Thyroid gland (tissue), 4 donors: Measurements from ENCODE around the gene KLK3. TPM values are rescaled to one million over a fixed set of nuclear protein-coding genes. Genes with fewer than 3 reads are reported as not detected.

Experiments used
- DNase-seq, 2 donors: peaks; one replicate each; pipeline ENCODE4 v3.0.0-alpha.2; 2019
- H3K27ac ChIP-seq, 3 donors: fragments of 200-600 bp; sonication (generic); 1 replicate in 2 of 3; 2 replicates in 1 of 3; pipeline ENCODE4 v1.5.1; 2016 to 2019; ENCODE audit warnings: mild to moderate bottlenecking in 1 of 3, moderate library complexity in 1 of 3
- H3K27me3 ChIP-seq: fragments of 200-600 bp; sonication (generic); one replicate; pipeline ENCODE4 v1.5.1; 2019
- H3K36me3 ChIP-seq, 2 donors: fragments of 200-600 bp; sonication (generic); one replicate each; pipeline ENCODE4 v1.5.1; 2016 to 2019
- H3K4me1 ChIP-seq, 2 donors: fragments of 200-600 bp; sonication (generic); one replicate each; pipeline ENCODE4 v1.5.1; 2017 to 2019
- H3K4me3 ChIP-seq, 3 donors: fragments of 200-600 bp; sonication (generic); replicated peaks in 1 of 3; 1 replicate in 2 of 3; 2 replicates in 1 of 3; pipeline ENCODE4 v1.5.1; 2016; ENCODE audit warnings: mild to moderate bottlenecking in 1 of 3
- H3K9me3 ChIP-seq: fragments of 200-600 bp; sonication (generic); one replicate; pipeline ENCODE4 v1.5.1; 2017
- POLR2A ChIP-seq, 2 donors: fragments of 450-650 bp; IDR thresholded peaks; one replicate each; pipeline ENCODE4 v1.6.1; 2017; ENCODE audit warnings: antibody characterized with exemption in 2 of 2, mild to moderate bottlenecking in 2 of 2, moderate library complexity in 1 of 2
- WGBS, 2 donors: methylation state at CpG; one replicate each; pipeline ENCODE4 v1.1.5; 2017; 5-methylcytosine and 5-hydroxymethylcytosine counted together
- intact Hi-C: fragments of 100-400 bp; cut with DNase I; formaldehyde crosslinking; loops from one replicate; pipeline ENCODE4 v1.15.1; 2023
- total RNA-seq, 4 donors: library from RNA; depleted of rRNA; stranded (reverse); fragments of >200 nt; gene quantifications; one replicate each; pipeline ENCODE4 v1.2.3, GENCODE V29; 2016
- TF ChIP-seq, protein P1 (sequence below), 6 experiments: fragments of 200-600 bp in 3 of 6; fragments of 450-650 bp in 3 of 6; sonication (generic) in 3 of 6; IDR thresholded peaks; one replicate each; pipeline ENCODE4 v1.5.1; 2016 to 2019; ENCODE audit warnings: antibody characterized with exemption in 6 of 6, mild to moderate bottlenecking in 2 of 6, inconsistent platforms in 1 of 6, moderate library complexity in 1 of 6

KLK3 gene
- total RNA-seq, 4 donors from 2014 or later, result 0.54 to 1.3 TPM; not detected in 2

GRCh38 chr19:50823389-50824042, 31.2 kb upstream of the KLK3 start, which contains the start of gene KLK1:
KLK1 (minus strand) TSS chr19:50823787; CDS start chr19:50823748, 39 bp downstream.
- Histone ChIP-seq H3K4me1 (peaks cover 0 to 7% of the 10 kb centered on the region in 2 donors), H3K9me3 (no peaks in the 10 kb centered on the region), H3K27ac (no peak within 1 kb of the TSS), H3K4me3 (no peak within 1 kb of the TSS), H3K27me3 (peaks cover under 1% of the 10 kb centered on the region), H3K36me3 (no peaks in the 10 kb centered on the region)
- DNase-seq, result peak; percentile 38 to 69
- intact Hi-C loops, result no loop called here
- TF ChIP-seq POLR2A (IDR thresholded peaks at IDR 0.05), result no peak
- 67 to 78% methylated on average over 9 to 13 of the region's 14 CpGs for WGBS, 2 donors

DNA sequence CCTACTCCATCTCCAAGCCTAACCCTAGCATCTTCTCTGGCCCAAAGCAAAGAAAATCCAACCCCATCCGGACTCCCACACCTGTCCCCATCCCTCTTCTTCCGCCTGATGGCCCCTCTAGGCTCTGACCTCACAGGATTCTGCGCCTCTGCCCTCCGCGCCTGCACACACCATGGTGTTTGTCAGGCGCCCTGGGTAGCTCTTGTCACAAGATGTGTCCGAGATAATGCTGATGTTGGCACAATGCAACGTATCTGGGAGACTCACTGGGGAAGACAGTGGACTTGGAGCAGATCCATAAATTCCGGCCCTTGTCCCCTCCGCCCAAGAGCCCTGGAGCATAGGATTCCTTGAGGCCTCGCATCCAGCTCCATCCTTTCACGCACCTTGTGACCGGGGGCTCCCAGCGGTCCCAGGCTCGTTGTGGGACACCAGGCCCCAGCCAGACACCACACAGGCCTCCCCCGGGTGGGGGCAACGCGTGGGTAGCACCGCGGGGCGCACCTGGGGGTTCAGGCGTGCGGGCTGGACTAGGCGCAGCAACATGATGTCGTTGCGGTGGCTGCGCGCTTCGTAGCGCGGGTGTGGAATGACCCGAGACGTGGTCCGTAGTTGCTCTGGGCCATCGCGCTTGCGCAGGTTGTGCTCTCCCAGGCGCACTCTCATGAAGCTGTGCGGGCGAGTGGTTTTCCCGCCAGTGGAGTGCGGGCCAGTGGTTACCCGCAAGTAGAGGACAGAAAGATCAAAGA, 28.0 kb upstream of the KLK3 start:
- no peaks in the 10 kb centered on the region for H3K36me3 ChIP-seq
- WGBS, 2 donors, result 79 to 86% methylated on average over 17 to 43 of the region's 43 CpGs
- no peak for DNase-seq

DNA sequence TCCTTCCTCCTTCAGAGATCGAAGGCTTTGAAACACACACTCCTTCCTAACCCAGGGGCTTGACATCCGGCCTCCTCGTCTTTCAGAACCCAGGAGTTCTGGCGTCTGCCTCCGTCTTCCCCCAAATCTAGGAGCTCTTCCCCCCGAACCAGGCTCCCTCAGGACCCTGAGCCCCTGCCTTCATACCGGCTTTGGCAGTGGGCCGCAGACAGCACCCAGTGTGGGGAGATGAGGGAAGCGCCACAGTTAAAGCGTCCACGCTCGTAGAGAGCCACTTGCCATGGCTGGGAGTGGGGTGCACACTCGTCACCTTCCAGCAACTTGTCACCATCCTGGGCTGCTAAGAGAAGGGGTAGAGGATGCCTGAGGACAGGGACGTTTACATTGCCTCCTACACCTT, 27.2 kb upstream of the KLK3 start:
- H3K27ac ChIP-seq, result no peak overlapping the region
- no peaks in the 10 kb centered on the region for H3K27me3 ChIP-seq
- no peak overlapping the region for H3K4me3 ChIP-seq
- H3K4me1 ChIP-seq, result no peaks in the 10 kb centered on the region
- WGBS, 2 donors, result 79 to 83% methylated on average over 14 of the region's 14 CpGs
- intact Hi-C loops, result no loop called here
- H3K36me3 ChIP-seq, result no peaks in the 10 kb centered on the region
- TF ChIP-seq, protein P1, sequence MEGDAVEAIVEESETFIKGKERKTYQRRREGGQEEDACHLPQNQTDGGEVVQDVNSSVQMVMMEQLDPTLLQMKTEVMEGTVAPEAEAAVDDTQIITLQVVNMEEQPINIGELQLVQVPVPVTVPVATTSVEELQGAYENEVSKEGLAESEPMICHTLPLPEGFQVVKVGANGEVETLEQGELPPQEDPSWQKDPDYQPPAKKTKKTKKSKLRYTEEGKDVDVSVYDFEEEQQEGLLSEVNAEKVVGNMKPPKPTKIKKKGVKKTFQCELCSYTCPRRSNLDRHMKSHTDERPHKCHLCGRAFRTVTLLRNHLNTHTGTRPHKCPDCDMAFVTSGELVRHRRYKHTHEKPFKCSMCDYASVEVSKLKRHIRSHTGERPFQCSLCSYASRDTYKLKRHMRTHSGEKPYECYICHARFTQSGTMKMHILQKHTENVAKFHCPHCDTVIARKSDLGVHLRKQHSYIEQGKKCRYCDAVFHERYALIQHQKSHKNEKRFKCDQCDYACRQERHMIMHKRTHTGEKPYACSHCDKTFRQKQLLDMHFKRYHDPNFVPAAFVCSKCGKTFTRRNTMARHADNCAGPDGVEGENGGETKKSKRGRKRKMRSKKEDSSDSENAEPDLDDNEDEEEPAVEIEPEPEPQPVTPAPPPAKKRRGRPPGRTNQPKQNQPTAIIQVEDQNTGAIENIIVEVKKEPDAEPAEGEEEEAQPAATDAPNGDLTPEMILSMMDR (IDR thresholded peaks at IDR 0.05), result no peak
- no peak for TF ChIP-seq POLR2A (IDR thresholded peaks at IDR 0.05)
- no peaks in the 10 kb centered on the region for H3K9me3 ChIP-seq
- no peak for DNase-seq

More for the DNA sequence above, 28.0 kb upstream of the KLK3 start:
- Histone ChIP-seq H3K27me3 (no peaks in the 10 kb centered on the region), H3K4me1 (no peaks in the 10 kb centered on the region), H3K9me3 (no peaks in the 10 kb centered on the region), H3K27ac (no peak overlapping the region), H3K4me3 (no peak overlapping the region)
- intact Hi-C loops, result no loop called here
- TF ChIP-seq, protein P1 (IDR thresholded peaks at IDR 0.05), result no peak
- no peak for TF ChIP-seq POLR2A (IDR thresholded peaks at IDR 0.05)

- TF ChIP-seq, protein P1 (IDR thresholded peaks at IDR 0.05), result no peak
- TF ChIP-seq POLR2A (IDR thresholded peaks at IDR 0.05), result no peak
- DNase-seq, result no peak
- H3K36me3 ChIP-seq, result no peaks in the 10 kb centered on the region
- no peak overlapping the region for H3K4me3 ChIP-seq
- H3K9me3 ChIP-seq, result no peaks in the 10 kb centered on the region
- intact Hi-C loops, result no loop called here
- H3K27ac ChIP-seq, result no peak overlapping the region
- 75 to 77% methylated on average over 5 of the region's 5 CpGs for WGBS, 2 donors
- H3K4me1 ChIP-seq, result peaks cover 1 to 8% of the 10 kb centered on the region in 2 donors
- no peaks in the 10 kb centered on the region for H3K27me3 ChIP-seq
Measured at GRCh38 chr19:50829801-50830200, 24.9 kb upstream of the KLK3 start.

DNA sequence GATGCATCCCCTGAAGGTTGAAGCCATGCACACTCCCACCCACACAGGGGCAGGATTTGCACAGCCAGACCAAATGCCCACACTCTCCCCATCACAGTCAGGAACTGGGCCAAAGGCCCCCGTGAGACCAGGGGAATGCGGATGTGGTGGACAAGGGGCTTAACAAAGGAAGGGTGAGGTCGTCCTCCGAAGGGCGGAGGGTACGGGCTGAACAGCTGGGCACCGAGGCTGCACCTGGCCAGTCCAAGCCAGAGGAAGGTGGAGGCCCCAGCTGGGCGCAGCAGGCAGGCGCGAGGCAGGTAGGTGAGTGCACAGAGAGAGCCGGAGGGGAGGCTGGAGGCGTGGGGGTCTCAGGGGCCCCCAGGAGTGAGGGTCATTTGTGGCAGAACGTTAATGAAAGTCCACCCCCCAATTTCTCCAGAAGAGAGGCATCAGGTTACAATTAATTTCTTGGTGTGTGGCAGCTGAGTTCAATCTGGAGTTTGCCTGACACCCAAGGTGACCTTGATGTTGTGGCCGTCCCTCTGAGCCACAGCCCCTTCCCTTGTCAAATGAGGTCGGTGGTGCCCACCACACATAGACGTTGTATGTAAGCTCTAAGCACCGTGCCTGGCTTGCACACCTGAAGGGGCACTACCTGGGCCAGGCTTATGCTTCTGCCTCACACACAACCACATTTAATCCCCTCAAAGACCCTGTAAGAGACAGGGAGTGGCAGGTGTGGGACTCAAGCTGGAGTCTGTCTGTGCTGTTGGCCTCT, 24.3 kb upstream of the KLK3 start:
- H3K4me3 ChIP-seq, result no peak overlapping the region
- no peaks in the 10 kb centered on the region for H3K9me3 ChIP-seq
- intact Hi-C loops, result no loop called here
- H3K36me3 ChIP-seq, result no peaks in the 10 kb centered on the region
- peaks cover 8 to 15% of the 10 kb centered on the region in 2 donors for H3K4me1 ChIP-seq
- no peaks in the 10 kb centered on the region for H3K27me3 ChIP-seq
- 50 to 59% methylated on average over 17 of the region's 17 CpGs for WGBS, 2 donors
- TF ChIP-seq POLR2A (IDR thresholded peaks at IDR 0.05), result no peak
- TF ChIP-seq, protein P1 (IDR thresholded peaks at IDR 0.05), result no peak
- H3K27ac ChIP-seq, result no peak overlapping the region
- DNase-seq, result no peak
